HG03060 (cell line): Measurements from ENCODE around the gene DIRAS1.
"Not testable (repeated sequence)": the region's sequence is repeated elsewhere in the genome, so short reads cannot be mapped to it uniquely, and the experiment has no call there.

Experiments
- ATAC-seq: cut with Tn5 transposase; IDR thresholded peaks from one replicate; pipeline ENCODE4 v1.9.1; 2021; ENCODE audit warnings: low read depth, moderate number of reproducible peaks; ENCODE audit not compliant: unreplicated experiment

Gene DIRAS1

GRCh38 chr19:2715470-2716274, 5.5 kb downstream of the DIRAS1 start:
- ATAC-seq = no peak

- ATAC-seq = no peak
Observed at GRCh38 chr19:2714531-2715269, 6.5 kb downstream of the DIRAS1 start.

- not testable (repeated sequence) for ATAC-seq
Observed at GRCh38 chr19:2714102-2714501, 7.1 kb downstream of the DIRAS1 start.

GRCh38 chr19:2713170-2713569, 8.0 kb downstream of the DIRAS1 start:
- not testable (repeated sequence) for ATAC-seq

- ATAC-seq = no peak
Observed at GRCh38 chr19:2711875-2712205, 9.3 kb downstream of the DIRAS1 start.

GRCh38 chr19:2711172-2711874, 9.8 kb downstream of the DIRAS1 start:
- ATAC-seq = no peak

- no peak for ATAC-seq
Observed at GRCh38 chr19:2706251-2706650, 14.9 kb downstream of the DIRAS1 start.

GRCh38 chr19:2703691-2704216, 17.4 kb downstream of the DIRAS1 start:
- no peak for ATAC-seq

GRCh38 chr19:2703077-2703437, 18.1 kb downstream of the DIRAS1 start:
- ATAC-seq = no peak

- no peak for ATAC-seq
Observed at GRCh38 chr19:2702170-2703076, 18.7 kb downstream of the DIRAS1 start, which contains the start of gene GNG7. Gene GNG7, minus strand, starts transcription at chr19:2702694. Its CDS starts 182,006 bp downstream, at chr19:2520688.

- no peak for ATAC-seq
Observed at GRCh38 chr19:2701361-2702169, 19.6 kb downstream of the DIRAS1 start.

- ATAC-seq = no peak
Observed at GRCh38 chr19:2700660-2701360, 20.4 kb downstream of the DIRAS1 start.

GRCh38 chr19:2699413-2700140, 21.6 kb downstream of the DIRAS1 start:
- no peak for ATAC-seq

- no peak for ATAC-seq
Observed at GRCh38 chr19:2694196-2694595, 27.0 kb downstream of the DIRAS1 start.

GRCh38 chr19:2693492-2694160, 27.5 kb downstream of the DIRAS1 start:
- ATAC-seq = no peak

- ATAC-seq = no peak
Observed at GRCh38 chr19:2691951-2692350, 29.2 kb downstream of the DIRAS1 start.

GRCh38 chr19:2690856-2691255, 30.3 kb downstream of the DIRAS1 start:
- ATAC-seq = no peak
